GM23338 (cell line): ENCODE data around the gene SEC14L6. TPM values are rescaled to one million over a fixed set of nuclear protein-coding genes. Genes with fewer than 3 reads are reported as not detected.

ENCODE experiments used
- ATAC-seq: fragments of 200-7000 bp; cut with Tn5 transposase; 3 replicates; pipeline ENCODE4 v1.9.1; 2020
- DNase-seq: peaks from one replicate; pipeline ENCODE4 v3.0.0-alpha.2; 2015; ENCODE audit warnings: low spot score
- H2AFZ ChIP-seq: fragments of 200-600 bp; sonication (generic); 2 replicates; pipeline ENCODE4 v1.8.0; 2016; ENCODE audit warnings: antibody characterized with exemption, mild to moderate bottlenecking, moderate library complexity
- H3F3A ChIP-seq: fragments of 200-600 bp; sonication (generic); replicated peaks from 2 replicates; pipeline ENCODE4 v1.8.0; 2017; ENCODE audit warnings: antibody characterized with exemption, mixed run types, low read depth
- H3K27ac ChIP-seq: fragments of 200-600 bp; sonication (generic); 2 replicates; pipeline ENCODE4 v1.6.1; 2016; ENCODE audit warnings: low read depth
- H3K27me3 ChIP-seq: fragments of 200-600 bp; sonication (generic); 2 replicates; pipeline ENCODE4 v1.8.0; 2016; ENCODE audit warnings: mild to moderate bottlenecking, mixed run types, moderate library complexity; ENCODE audit not compliant: insufficient read depth
- H3K36me3 ChIP-seq: fragments of 200-600 bp; sonication (generic); 2 replicates; pipeline ENCODE4 v1.8.0; 2016; ENCODE audit warnings: mild to moderate bottlenecking; ENCODE audit not compliant: insufficient read depth
- H3K4me1 ChIP-seq: fragments of 200-600 bp; sonication (generic); 2 replicates; pipeline ENCODE4 v1.8.0; 2016; ENCODE audit warnings: mild to moderate bottlenecking, moderate library complexity; ENCODE audit not compliant: insufficient read depth
- H3K4me2 ChIP-seq: fragments of 200-600 bp; sonication (generic); 2 replicates; pipeline ENCODE4 v1.7.1; 2017; ENCODE audit warnings: mixed run types
- H3K4me3 ChIP-seq: fragments of 200-600 bp; sonication (generic); 2 replicates; pipeline ENCODE4 v1.6.1; 2016; ENCODE audit warnings: mixed run types
- H3K79me2 ChIP-seq: fragments of 200-600 bp; sonication (generic); replicated peaks from 2 replicates; pipeline ENCODE4 v1.8.0; 2017; ENCODE audit warnings: mild to moderate bottlenecking; ENCODE audit not compliant: insufficient read depth
- H3K9me2 ChIP-seq: fragments of 200-600 bp; sonication (generic); 2 replicates; pipeline ENCODE4 v1.8.0; 2017; ENCODE audit not compliant: insufficient read depth
- H4K20me1 ChIP-seq: fragments of 200-600 bp; sonication (generic); replicated peaks from 2 replicates; pipeline ENCODE4 v1.8.0; 2017; ENCODE audit warnings: mild to moderate bottlenecking; ENCODE audit not compliant: insufficient read depth
- H3K27ac Mint-ChIP-seq: 2 replicates; pipeline ENCODE4 v1.8.0; 2020; ENCODE audit warnings: inconsistent platforms, mild to moderate bottlenecking, moderate library complexity, mixed read lengths
- H3K27me3 Mint-ChIP-seq: 3 replicates; pipeline ENCODE4 v1.8.0; 2022; ENCODE audit warnings: low read depth, mild to moderate bottlenecking, moderate library complexity, mixed read lengths, inconsistent platforms; ENCODE audit not compliant: insufficient read depth, poor library complexity
- H3K36me3 Mint-ChIP-seq: 3 replicates; pipeline ENCODE4 v1.8.0; 2021; ENCODE audit warnings: low read depth, mild to moderate bottlenecking, inconsistent platforms, moderate library complexity, mixed read lengths
- H3K4me1 Mint-ChIP-seq: 3 replicates; pipeline ENCODE4 v1.8.0; 2020; ENCODE audit warnings: mild to moderate bottlenecking, inconsistent platforms, mixed read lengths
- H3K4me3 Mint-ChIP-seq: 3 replicates; pipeline ENCODE4 v1.8.0; 2021; ENCODE audit warnings: moderate library complexity, mild to moderate bottlenecking, inconsistent platforms, mixed read lengths
- H3K9me3 Mint-ChIP-seq: 3 replicates; pipeline ENCODE4 v1.8.0; 2020; ENCODE audit warnings: moderate library complexity, mild to moderate bottlenecking, inconsistent platforms, mixed read lengths
- CREB1 ChIP-seq: fragments of 250-450 bp; sonication (Bioruptor Pico); IDR thresholded peaks from 2 replicates; pipeline ENCODE4 v1.5.0; 2020; ENCODE audit warnings: low read depth, mild to moderate bottlenecking, moderate library complexity
- EZH2 ChIP-seq: fragments of 200-600 bp; sonication (generic); IDR thresholded peaks from one replicate; pipeline ENCODE4 v1.8.0; 2017; ENCODE audit warnings: antibody characterized with exemption, mild to moderate bottlenecking, low read depth; ENCODE audit not compliant: unreplicated experiment
- EZH2phosphoT487 ChIP-seq: fragments of 200-600 bp; sonication (generic); IDR thresholded peaks from one replicate; pipeline ENCODE4 v1.8.1; 2018; ENCODE audit warnings: antibody characterized with exemption; ENCODE audit not compliant: unreplicated experiment
- STAT1 ChIP-seq: IDR thresholded peaks from one replicate; pipeline ENCODE4 v1.6.1; 2016; ENCODE audit warnings: antibody characterized with exemption; ENCODE audit not compliant: unreplicated experiment
- ZNF331 ChIP-seq: fragments of 250-450 bp; sonication (Bioruptor Pico); IDR thresholded peaks from 2 replicates; pipeline ENCODE4 v1.5.0; 2020; ENCODE audit warnings: low read depth, mild to moderate bottlenecking, moderate library complexity
- polyA plus RNA-seq: library from polyadenylated mRNA; unstranded; fragments of >200 nt; fragmentation: Nextera tagmentation; extraction: Ambion mirVana; gene quantifications from 2 replicates; pipeline ENCODE4 v1.2.1, GENCODE V29; 2016
- total RNA-seq: library from RNA; depleted of rRNA; stranded (reverse); fragments of >200 nt; shearing (Covaris generic); gene quantifications from 2 replicates; pipeline ENCODE4 v1.2.3, GENCODE V29; 2014
- TF ChIP-seq, protein P1 (sequence below): fragments of 250-450 bp; sonication (Bioruptor Pico); IDR thresholded peaks from 2 replicates; pipeline ENCODE4 v1.5.0; 2020; ENCODE audit warnings: mild to moderate bottlenecking, moderate library complexity
- TF ChIP-seq, protein P2 (sequence below), 2 experiments: fragments of 200-600 bp in 1 of 2; sonication (generic) in 1 of 2; conservative IDR thresholded peaks; 2 replicates each; pipeline versions ENCODE4 v1.5.1 to v1.6.1; 2016 to 2017; ENCODE audit warnings: antibody characterized with exemption in 2 of 2, low read depth in 2 of 2, mild to moderate bottlenecking in 2 of 2, moderate library complexity in 1 of 2

Gene SEC14L6
- total and polyA plus RNA-seq, 2 experiments from 2014 or later: 0.84 to 2.1 TPM

DNA sequence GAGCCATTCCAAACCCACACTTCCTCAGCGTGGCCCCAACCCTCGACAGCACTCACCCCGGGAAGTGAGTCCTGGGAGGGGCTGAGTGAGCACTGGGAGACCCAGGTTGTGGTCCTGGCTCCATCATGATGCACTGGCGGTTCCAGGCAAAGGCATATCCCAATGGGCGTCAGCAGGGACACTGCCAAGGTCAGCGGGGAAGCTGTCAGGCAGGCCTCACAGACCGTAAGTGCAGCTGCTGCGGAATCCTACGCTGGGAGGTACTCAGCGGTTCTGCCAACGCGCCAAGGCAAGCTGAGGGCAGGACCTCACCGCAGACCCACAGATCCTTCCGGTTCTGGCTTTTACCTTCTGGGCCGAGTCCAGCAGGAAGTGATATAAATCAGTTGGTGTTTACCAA is 29.3 kb upstream of the SEC14L6 start (continued):
- TF ChIP-seq, protein P1, sequence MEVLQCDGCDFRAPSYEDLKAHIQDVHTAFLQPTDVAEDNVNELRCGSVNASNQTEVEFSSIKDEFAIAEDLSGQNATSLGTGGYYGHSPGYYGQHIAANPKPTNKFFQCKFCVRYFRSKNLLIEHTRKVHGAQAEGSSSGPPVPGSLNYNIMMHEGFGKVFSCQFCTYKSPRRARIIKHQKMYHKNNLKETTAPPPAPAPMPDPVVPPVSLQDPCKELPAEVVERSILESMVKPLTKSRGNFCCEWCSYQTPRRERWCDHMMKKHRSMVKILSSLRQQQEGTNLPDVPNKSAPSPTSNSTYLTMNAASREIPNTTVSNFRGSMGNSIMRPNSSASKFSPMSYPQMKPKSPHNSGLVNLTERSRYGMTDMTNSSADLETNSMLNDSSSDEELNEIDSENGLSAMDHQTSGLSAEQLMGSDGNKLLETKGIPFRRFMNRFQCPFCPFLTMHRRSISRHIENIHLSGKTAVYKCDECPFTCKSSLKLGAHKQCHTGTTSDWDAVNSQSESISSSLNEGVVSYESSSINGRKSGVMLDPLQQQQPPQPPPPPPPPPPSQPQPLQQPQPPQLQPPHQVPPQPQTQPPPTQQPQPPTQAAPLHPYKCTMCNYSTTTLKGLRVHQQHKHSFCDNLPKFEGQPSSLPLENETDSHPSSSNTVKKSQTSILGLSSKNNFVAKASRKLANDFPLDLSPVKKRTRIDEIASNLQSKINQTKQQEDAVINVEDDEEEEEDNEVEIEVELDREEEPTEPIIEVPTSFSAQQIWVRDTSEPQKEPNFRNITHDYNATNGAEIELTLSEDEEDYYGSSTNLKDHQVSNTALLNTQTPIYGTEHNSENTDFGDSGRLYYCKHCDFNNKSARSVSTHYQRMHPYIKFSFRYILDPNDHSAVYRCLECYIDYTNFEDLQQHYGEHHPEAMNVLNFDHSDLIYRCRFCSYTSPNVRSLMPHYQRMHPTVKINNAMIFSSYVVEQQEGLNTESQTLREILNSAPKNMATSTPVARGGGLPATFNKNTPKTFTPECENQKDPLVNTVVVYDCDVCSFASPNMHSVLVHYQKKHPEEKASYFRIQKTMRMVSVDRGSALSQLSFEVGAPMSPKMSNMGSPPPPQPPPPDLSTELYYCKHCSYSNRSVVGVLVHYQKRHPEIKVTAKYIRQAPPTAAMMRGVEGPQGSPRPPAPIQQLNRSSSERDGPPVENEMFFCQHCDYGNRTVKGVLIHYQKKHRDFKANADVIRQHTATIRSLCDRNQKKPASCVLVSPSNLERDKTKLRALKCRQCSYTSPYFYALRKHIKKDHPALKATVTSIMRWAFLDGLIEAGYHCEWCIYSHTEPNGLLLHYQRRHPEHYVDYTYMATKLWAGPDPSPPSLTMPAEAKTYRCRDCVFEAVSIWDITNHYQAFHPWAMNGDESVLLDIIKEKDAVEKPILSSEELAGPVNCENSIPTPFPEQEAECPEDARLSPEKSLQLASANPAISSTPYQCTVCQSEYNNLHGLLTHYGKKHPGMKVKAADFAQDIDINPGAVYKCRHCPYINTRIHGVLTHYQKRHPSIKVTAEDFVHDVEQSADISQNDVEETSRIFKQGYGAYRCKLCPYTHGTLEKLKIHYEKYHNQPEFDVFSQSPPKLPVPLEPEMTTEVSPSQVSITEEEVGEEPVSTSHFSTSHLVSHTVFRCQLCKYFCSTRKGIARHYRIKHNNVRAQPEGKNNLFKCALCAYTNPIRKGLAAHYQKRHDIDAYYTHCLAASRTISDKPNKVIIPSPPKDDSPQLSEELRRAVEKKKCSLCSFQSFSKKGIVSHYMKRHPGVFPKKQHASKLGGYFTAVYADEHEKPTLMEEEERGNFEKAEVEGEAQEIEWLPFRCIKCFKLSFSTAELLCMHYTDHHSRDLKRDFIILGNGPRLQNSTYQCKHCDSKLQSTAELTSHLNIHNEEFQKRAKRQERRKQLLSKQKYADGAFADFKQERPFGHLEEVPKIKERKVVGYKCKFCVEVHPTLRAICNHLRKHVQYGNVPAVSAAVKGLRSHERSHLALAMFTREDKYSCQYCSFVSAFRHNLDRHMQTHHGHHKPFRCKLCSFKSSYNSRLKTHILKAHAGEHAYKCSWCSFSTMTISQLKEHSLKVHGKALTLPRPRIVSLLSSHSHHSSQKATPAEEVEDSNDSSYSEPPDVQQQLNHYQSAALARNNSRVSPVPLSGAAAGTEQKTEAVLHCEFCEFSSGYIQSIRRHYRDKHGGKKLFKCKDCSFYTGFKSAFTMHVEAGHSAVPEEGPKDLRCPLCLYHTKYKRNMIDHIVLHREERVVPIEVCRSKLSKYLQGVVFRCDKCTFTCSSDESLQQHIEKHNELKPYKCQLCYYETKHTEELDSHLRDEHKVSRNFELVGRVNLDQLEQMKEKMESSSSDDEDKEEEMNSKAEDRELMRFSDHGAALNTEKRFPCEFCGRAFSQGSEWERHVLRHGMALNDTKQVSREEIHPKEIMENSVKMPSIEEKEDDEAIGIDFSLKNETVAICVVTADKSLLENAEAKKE: no peak
- TF ChIP-seq ZNF331 (CRISPR knock-in tag) (no peak), EZH2phosphoT487 (no peak), STAT1 (no peak), CREB1 (CRISPR knock-in tag) (no peak)

DNA sequence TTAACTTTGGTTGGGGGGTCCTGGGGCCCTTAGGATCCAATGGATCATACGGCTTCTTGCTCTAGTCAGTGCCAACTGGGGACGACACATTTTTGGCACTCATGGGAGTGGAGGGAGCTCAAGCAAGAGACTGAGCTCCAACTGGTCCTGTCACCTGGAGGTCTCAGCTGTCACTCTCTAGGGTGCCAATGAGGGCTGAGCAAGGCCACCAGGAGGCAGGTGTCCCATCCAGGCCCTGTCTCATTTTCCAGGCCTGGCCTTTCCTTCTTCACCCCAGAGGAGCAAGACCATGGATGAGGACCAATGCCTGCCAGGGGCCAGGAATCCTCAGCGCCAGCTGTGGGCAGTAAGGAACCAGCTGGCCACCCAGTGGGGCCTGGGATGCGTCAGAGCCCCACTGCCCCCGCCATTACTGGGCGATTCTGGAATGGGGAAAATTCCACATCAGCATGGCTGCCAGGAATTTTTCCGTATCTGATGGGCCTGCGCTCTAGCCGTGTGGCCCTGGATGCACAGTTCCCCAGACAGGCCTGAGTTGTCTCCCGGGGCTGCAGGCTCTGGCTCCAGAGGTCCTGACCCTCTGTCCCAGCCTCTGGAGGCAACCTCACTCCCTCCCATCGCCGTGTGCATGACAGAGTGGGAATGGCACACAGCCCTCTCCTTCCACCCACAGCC is 28.6 kb upstream of the SEC14L6 start:
- ATAC-seq (peak; percentile 30), DNase-seq (peak; percentile 57)
- Histone ChIP-seq H3K9me2 (no peaks in the 10 kb centered on the region), H3F3A (peaks cover 9% of the 10 kb centered on the region), H3K4me2 (peak overlapping the region; percentile 92), H3K27ac (no peak overlapping the region), H2AFZ (no peak overlapping the region), H3K4me1 (peaks cover 9% of the 10 kb centered on the region; the same call in 1 of the 2 replicates), H3K79me2 (no peaks in the 10 kb centered on the region), H3K36me3 (peaks cover 18% of the 10 kb centered on the region; the same call in 1 of the 2 replicates), H3K27me3 (no peaks in the 10 kb centered on the region), H3K4me3 (peak overlapping the region; percentile 65), H4K20me1 (no peaks in the 10 kb centered on the region; the same call in 1 of the 2 replicates)
- peaks cover 21% of the 10 kb centered on the region for H3K4me1 Mint-ChIP-seq
- no peak for TF ChIP-seq EZH2
- TF ChIP-seq, protein P2, sequence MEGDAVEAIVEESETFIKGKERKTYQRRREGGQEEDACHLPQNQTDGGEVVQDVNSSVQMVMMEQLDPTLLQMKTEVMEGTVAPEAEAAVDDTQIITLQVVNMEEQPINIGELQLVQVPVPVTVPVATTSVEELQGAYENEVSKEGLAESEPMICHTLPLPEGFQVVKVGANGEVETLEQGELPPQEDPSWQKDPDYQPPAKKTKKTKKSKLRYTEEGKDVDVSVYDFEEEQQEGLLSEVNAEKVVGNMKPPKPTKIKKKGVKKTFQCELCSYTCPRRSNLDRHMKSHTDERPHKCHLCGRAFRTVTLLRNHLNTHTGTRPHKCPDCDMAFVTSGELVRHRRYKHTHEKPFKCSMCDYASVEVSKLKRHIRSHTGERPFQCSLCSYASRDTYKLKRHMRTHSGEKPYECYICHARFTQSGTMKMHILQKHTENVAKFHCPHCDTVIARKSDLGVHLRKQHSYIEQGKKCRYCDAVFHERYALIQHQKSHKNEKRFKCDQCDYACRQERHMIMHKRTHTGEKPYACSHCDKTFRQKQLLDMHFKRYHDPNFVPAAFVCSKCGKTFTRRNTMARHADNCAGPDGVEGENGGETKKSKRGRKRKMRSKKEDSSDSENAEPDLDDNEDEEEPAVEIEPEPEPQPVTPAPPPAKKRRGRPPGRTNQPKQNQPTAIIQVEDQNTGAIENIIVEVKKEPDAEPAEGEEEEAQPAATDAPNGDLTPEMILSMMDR (conservative IDR thresholded peaks at IDR 0.05; ENCODE audit: low read depth in 2 of 2): peak; percentile 31 to 39; a peak in 3 of 4 replicates
- peaks cover 44% of the 10 kb centered on the region for H3K36me3 Mint-ChIP-seq
- H3K9me3 Mint-ChIP-seq: no peaks in the 10 kb centered on the region
- H3K27ac Mint-ChIP-seq: no peak overlapping the region; the same call in 1 of the 2 replicates
- H3K4me3 Mint-ChIP-seq: peak overlapping the region; percentile 77
- H3K27me3 Mint-ChIP-seq: peaks cover 14% of the 10 kb centered on the region
